Central memory CD8-positive, alpha-beta T cell (primary cell): ENCODE data around the gene COL26A1.
A peak's percentile ranks its signal among the peaks of the same experiment; 100 is the strongest.

ENCODE experiments used
- ATAC-seq: fragments of 150-1000 bp; cut with Tn5 transposase; replicated peaks from 2 replicates; pipeline ENCODE4 v1.10.0; 2022; ENCODE audit warnings: mild to moderate bottlenecking, moderate FRiP score, moderate number of reproducible peaks; ENCODE audit not compliant: poor library complexity, severe bottlenecking; ENCODE audit errors: extremely low read depth
- DNase-seq, 2 donors: peaks; one replicate each; pipeline ENCODE4 v3.0.0; 2021; ENCODE audit warnings: low spot score in 2 of 2
- H3K27ac Mint-ChIP-seq: one replicate; pipeline ENCODE4 v1.8.0; 2022; ENCODE audit warnings: low read depth, mild to moderate bottlenecking, moderate library complexity, mixed read lengths
- H3K27me3 Mint-ChIP-seq: one replicate; pipeline ENCODE4 v1.8.0; 2022; ENCODE audit warnings: mixed read lengths
- H3K36me3 Mint-ChIP-seq: one replicate; pipeline ENCODE4 v1.8.0; 2022; ENCODE audit warnings: mild to moderate bottlenecking, moderate library complexity, mixed read lengths; ENCODE audit not compliant: insufficient read depth
- H3K4me1 Mint-ChIP-seq: one replicate; pipeline ENCODE4 v1.8.0; 2022; ENCODE audit warnings: mixed read lengths
- H3K4me3 Mint-ChIP-seq: one replicate; pipeline ENCODE4 v1.8.0; 2022; ENCODE audit warnings: mild to moderate bottlenecking, moderate library complexity, mixed read lengths
- H3K9me3 Mint-ChIP-seq: one replicate; pipeline ENCODE4 v1.8.0; 2022; ENCODE audit warnings: mixed read lengths

COL26A1 gene

DNA sequence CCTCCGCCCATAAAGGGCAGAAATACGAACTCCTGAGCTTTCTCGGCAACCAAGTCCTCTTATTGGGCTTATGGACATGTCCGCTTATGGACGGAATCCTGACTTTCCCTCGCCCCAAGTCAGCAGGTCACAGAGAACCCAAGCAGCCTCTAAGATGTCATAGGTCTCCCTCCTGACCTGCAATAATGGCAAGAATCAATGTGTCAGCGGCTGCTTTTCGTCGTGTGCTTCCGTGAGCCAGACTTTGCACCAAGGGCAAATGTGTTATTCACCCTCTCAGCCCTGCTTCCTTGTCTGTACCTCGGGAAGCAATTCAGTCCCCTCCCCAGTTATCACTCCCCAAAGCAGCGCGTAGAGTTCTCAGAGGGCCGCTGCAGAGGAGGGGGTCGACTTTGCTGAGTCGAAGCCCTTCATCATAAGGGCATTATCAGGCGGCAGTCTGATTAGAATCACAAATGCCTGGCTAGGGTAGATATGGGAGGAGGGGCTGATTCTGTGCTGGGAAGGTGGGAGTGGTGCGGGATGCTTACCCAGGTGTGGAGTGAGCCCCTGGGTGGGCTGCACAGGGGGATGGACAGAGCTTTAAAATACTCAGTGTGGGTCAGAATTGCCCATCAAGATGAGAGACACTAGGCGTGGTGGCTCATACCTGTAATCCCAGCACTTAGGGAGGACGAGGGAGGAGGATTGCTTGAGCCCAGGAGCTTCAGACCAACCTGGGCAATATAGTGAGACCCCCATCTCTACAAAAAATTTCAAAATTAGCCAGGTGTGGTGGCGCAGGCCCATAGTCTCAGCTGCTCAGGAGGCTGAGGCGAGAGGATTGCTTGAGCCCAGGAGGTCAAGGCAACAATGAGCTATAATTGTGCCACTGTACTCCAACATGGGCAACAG is 36.0 kb downstream of the COL26A1 start:
- no peaks in the 10 kb centered on the region for H3K9me3 Mint-ChIP-seq
- ATAC-seq, result no peak
- H3K4me3 Mint-ChIP-seq, result no peak overlapping the region

DNA sequence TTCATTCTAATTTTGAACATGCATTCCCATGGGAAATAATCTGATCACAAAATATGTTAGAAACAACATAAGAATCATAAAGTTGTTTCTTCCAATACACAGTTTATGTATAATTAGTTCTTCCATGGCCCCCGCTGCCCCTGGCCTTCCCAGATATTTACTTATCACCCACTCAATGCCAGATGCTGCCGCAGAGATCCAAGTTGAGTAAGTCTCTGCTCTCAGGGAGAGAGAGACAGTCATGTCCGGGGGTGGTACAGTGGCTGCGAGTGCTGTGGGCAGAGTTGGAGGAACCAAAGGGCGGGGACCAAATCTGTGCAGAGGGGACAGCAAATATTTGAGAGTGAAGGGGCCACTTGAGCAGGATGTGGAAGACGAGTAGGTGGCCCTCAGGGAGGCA is 37.1 kb downstream of the COL26A1 start:
- Mint-ChIP-seq H3K27ac (no peak overlapping the region), H3K9me3 (no peaks in the 10 kb centered on the region), H3K4me1 (no peaks in the 10 kb centered on the region), H3K27me3 (peaks cover 81% of the 10 kb centered on the region), H3K4me3 (no peak overlapping the region), H3K36me3 (peaks cover 1% of the 10 kb centered on the region)
- DNase-seq, result no peak
- no peak for ATAC-seq

More for the DNA sequence above, 36.0 kb downstream of the COL26A1 start:
- peaks cover 1% of the 10 kb centered on the region for H3K36me3 Mint-ChIP-seq
- peaks cover 79% of the 10 kb centered on the region for H3K27me3 Mint-ChIP-seq
- H3K4me1 Mint-ChIP-seq, result no peaks in the 10 kb centered on the region
- no peak overlapping the region for H3K27ac Mint-ChIP-seq
- DNase-seq, result no peak

DNA sequence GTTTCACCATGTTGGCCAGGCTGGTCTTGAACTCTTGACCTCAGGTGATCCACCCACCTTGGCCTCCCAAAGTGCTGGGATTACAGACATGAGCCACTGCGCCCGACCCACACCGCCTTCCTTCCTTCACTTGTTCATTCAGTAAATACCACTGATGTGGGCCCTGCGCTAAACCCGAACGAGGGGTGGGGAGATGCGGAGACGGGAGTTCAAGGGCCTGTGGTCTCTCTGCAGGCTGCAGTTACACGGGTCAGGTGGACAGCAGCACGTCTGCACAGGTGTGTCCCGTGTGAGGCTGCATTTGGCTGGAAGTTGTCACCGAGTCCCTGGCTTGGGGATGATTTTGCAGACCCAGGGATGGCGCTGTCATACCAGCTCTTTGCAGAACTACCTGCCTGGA is 38.1 kb downstream of the COL26A1 start:
- no peak overlapping the region for H3K4me3 Mint-ChIP-seq

DNA sequence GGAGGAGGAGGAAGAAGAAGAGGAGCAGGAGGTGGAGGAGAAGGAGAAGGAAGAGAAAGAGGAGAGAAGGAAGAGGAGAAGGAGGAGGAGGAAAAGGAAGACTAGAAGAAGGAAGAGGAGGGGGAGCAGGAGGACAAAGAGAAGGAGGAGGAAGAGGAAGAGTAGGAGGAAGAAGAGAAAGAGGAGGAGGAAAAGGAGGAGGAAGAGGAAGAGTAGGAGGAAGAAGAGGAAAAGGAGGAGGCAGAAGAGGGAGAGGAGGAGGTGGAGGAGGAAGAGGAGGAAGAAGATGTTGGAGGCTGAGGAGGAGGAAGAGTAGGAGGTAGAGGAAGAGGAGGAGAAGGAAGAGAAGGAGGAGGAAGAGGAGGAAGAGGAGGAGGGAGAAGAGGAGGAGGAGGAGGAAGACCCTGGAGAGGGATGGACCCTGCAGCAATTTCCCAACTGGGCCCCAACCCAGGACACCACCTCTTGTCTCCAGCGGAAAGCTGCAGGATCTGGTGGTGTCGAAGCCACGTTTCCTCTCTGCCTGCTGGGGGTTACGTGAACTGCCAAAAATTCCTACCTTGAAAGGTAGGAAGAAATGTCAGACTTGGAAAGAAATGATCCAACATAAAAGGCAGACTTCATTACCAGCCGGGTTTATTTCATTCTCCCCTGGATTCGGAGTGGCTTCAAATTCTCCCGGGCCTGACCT is 38.9 kb downstream of the COL26A1 start:
- ATAC-seq, result no peak
- Mint-ChIP-seq H3K27me3 (peaks cover 89% of the 10 kb centered on the region), H3K4me1 (no peaks in the 10 kb centered on the region), H3K27ac (no peak overlapping the region), H3K4me3 (no peak overlapping the region), H3K9me3 (no peaks in the 10 kb centered on the region), H3K36me3 (peaks cover 1% of the 10 kb centered on the region)
- DNase-seq, result no peak

More for the DNA sequence above, 38.1 kb downstream of the COL26A1 start:
- peaks cover 1% of the 10 kb centered on the region for H3K36me3 Mint-ChIP-seq
- ATAC-seq (no peak), DNase-seq (no peak)
- H3K4me1 Mint-ChIP-seq, result no peaks in the 10 kb centered on the region
- H3K27ac Mint-ChIP-seq, result no peak overlapping the region
- peaks cover 89% of the 10 kb centered on the region for H3K27me3 Mint-ChIP-seq
- no peaks in the 10 kb centered on the region for H3K9me3 Mint-ChIP-seq

DNA sequence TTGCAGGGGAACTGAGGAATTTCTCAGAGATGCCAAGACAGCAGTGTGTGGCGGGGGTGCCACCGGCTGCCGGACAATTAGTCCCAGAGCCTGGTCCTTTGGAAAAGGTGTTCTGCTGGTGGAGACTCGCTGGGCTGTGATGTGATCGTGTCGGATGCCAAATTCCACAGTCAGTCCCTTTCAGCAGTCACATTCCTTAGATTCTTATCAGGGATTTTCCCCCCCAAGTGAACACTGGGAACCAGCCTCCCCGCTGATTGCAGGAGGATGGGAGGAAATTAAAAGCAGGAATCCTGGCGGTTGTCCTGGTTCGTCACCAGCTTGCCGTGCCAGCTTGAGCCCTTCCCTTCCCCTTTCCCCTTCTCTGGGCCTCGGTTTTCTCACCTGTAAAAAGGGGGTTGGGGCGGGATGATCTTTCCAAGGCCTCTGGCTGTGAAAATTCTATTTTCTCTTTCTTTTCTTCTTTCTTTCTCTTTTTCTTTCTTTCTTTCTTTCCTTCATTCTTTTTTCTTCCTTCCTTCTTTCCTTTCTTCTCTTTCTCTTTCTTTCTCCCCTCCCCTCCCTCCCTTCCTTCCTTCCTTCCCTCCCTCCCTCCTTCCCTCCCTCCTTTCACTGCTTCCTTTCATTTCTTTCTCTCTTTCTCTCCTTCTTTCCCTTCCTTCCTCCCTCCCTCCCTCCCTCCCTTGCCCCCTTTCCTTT is 39.6 kb downstream of the COL26A1 start:
- Mint-ChIP-seq H3K27ac (no peak overlapping the region), H3K9me3 (no peaks in the 10 kb centered on the region), H3K36me3 (peaks cover 1% of the 10 kb centered on the region), H3K4me1 (no peaks in the 10 kb centered on the region), H3K4me3 (no peak overlapping the region), H3K27me3 (peaks cover 89% of the 10 kb centered on the region)
- ATAC-seq (no peak), DNase-seq (no peak)

DNA sequence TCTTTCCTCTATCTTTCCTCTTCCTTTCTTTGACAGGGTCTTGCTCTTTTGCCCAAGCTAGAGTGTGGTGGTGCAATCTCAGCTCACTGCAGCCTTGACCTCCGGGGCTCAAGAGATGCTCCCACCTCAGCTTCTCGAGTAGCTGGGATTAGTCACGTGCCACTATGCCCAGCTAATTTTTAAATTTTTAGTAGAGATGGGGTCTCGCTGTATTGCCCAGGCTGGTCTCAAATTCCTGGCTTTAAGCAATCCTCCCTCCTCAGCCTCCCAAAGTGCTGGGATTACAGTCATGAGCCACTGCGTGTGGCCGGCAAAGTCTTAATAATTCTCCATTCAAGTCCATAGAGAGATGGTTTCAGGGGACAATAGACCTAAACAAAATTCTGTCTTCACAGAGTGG is 40.2 kb downstream of the COL26A1 start:
- H3K27ac Mint-ChIP-seq, result no peak overlapping the region
- H3K4me3 Mint-ChIP-seq, result no peak overlapping the region
- DNase-seq (no peak), ATAC-seq (no peak)
- H3K4me1 Mint-ChIP-seq, result no peaks in the 10 kb centered on the region
- peaks cover 89% of the 10 kb centered on the region for H3K27me3 Mint-ChIP-seq
- H3K9me3 Mint-ChIP-seq, result no peaks in the 10 kb centered on the region
- H3K36me3 Mint-ChIP-seq, result peaks cover 1% of the 10 kb centered on the region

DNA sequence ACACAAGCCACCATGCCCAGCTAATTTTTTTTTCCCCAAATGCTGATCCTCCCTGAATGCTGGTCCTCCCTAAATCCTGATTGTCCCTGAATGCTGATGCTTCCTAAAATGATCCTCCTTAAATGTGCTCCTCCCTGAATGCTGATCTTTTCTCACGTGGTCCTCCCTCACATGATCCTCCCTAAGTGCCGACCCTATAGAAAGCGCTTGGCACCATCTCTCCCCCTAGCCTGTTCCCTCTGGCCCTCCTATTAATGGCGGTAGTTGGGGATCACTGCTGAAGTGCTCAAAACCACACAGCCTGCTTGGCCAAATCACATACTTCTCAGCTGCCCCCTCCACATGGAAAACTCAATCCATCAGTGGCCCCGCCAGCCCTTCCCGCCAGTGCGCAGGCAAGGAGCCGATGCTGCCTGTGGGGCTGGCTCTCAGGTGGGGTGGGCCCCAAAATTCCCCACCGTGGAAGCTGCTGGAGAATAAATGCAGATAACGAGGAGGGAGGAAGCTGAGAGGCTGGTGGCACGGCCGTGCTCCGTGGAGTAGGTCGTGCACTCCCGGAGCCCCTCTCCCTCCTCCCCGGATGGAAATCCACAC is 42.9 kb downstream of the COL26A1 start:
- Mint-ChIP-seq H3K27me3 (peaks cover 63% of the 10 kb centered on the region), H3K9me3 (peaks cover 7% of the 10 kb centered on the region), H3K36me3 (no peaks in the 10 kb centered on the region), H3K27ac (no peak overlapping the region), H3K4me3 (no peak overlapping the region), H3K4me1 (no peaks in the 10 kb centered on the region)
- ATAC-seq (no peak), DNase-seq (no peak)

DNA sequence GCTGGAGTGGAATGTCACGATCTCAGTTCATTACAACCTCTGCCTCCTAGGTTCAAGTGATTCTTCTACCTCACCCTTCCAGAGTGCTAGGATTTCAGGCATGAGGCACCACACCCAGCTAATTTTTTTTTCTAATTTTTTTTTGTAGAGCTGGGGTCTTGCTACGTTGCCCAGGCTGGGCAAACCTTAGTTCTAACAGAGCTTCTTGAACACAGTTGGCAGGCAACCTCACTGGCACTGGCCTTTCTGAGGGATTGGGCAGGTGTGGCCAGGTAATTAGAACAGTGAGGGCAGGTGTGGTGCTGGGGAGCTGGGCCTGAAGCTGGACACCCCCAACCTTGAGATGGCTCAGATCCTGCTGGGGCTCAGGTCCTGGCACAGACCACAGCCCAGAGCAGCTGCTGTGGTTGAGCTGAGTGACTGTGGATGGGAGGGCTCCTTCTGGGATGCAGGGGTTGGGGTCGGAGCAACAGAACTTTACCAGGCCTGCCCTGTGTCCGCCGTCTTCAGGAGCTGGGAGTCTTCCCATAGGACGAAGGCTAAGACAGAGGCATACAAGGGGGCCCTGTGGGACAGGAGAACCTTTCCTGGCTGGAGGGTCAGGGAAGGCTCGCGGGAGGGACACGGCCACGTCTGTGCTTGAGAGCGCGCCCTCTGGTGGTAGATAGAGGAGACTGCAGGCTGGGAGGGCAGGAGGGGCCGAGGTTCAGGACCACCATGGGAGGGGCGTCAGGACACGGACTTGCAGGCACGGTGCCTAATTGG is 48.2 kb downstream of the COL26A1 start:
- Mint-ChIP-seq H3K36me3 (no peaks in the 10 kb centered on the region), H3K4me1 (peaks cover 9% of the 10 kb centered on the region), H3K27me3 (peaks cover 33% of the 10 kb centered on the region), H3K4me3 (no peak overlapping the region), H3K9me3 (peaks cover 7% of the 10 kb centered on the region), H3K27ac (no peak overlapping the region)
- DNase-seq (no peak), ATAC-seq (no peak)

DNA sequence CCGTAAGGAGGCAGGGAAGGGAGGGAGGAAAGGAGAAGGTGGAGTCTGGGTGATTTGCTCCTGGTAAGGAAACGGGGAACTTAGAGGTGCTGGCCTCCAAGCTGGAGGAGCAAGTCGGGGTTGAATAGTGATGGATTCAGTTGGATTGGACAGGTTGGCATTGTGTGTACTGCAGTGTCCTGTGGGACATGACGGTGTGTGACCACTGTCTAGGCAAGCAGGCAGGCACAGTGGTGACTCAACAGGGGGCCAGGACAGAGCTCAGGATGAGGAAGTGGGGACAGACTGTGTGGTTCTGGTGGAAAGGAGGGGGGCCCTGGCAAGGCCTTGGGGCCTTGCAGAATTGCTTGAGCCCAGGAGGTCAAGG is 48.8 kb downstream of the COL26A1 start:
- Mint-ChIP-seq H3K4me3 (no peak overlapping the region), H3K9me3 (peaks cover 7% of the 10 kb centered on the region), H3K27me3 (peaks cover 28% of the 10 kb centered on the region), H3K4me1 (peaks cover 9% of the 10 kb centered on the region), H3K27ac (no peak overlapping the region), H3K36me3 (no peaks in the 10 kb centered on the region)
- peak; percentile 36 for ATAC-seq
- DNase-seq, result no peak

DNA sequence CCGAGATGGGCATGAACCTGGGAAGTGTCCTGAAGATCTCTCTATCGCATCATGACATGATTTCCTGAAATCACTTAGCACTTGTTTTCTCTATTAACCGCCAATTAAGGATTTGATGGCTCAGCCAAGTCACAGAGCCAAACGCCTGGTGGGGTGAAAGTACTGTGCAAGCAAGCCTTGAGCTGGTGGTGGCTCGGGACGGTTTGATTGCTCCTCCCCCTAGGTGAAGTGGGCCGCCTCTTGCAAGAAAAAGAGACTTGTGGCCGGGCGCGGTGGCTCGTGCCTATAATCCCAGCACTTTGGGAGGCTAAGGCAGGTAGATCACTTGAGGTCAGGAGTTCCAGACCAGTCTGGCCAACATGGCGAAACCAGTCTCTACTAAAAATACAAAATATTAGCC is 50.3 kb downstream of the COL26A1 start:
- H3K36me3 Mint-ChIP-seq, result no peaks in the 10 kb centered on the region
- peaks cover 7% of the 10 kb centered on the region for H3K9me3 Mint-ChIP-seq
- H3K4me1 Mint-ChIP-seq, result peaks cover 9% of the 10 kb centered on the region
- peaks cover 23% of the 10 kb centered on the region for H3K27me3 Mint-ChIP-seq
- no peak overlapping the region for H3K4me3 Mint-ChIP-seq
- no peak for DNase-seq
- ATAC-seq, result no peak
- H3K27ac Mint-ChIP-seq, result no peak overlapping the region

DNA sequence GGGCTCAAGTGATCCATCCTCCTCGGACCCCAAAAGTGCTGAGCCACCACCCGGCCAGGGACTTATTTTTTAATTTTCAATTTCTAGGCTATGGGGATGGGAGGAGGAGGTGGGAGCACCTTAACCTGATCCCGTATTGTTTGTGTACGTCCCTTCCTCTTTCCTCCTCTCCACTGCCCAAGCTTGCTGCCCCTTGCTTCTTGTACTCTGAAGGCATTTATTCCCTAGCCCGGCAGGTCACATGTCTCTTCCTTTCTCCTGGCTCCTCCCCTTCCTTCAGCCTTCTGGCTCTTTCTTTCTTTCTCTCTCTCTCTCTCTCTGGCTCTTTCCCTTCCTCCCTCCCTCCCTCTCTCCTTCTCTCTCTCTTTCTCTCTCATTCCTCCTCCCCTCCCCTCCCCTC is 56.0 kb downstream of the COL26A1 start:
- H3K27ac Mint-ChIP-seq, result no peak overlapping the region
- peaks cover 48% of the 10 kb centered on the region for H3K27me3 Mint-ChIP-seq
- ATAC-seq, result no peak
- H3K9me3 Mint-ChIP-seq, result no peaks in the 10 kb centered on the region
- H3K36me3 Mint-ChIP-seq, result peaks cover 2% of the 10 kb centered on the region
- H3K4me1 Mint-ChIP-seq, result no peaks in the 10 kb centered on the region
- DNase-seq, result no peak
- H3K4me3 Mint-ChIP-seq, result no peak overlapping the region

DNA sequence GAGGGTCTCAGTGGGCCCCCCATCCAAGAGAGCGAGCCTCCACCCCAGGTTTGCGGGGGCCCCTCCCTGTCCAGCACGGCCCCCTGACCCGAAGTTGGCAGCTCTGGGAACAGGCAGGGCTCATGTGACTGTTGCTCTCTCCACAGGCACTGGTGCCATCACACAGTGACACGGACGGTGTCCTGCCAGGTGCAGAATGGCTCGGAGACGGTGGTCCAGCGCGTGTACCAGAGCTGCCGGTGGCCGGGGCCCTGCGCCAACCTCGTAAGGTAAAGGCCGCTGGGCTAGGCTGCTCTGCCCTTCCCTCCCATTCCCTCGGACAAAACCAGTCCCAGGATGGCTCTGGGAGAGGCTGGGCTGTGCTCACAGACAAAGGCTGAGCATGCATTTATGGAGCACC is 57.2 kb downstream of the COL26A1 start:
- ATAC-seq, result no peak
- Mint-ChIP-seq H3K27me3 (peaks cover 48% of the 10 kb centered on the region), H3K27ac (no peak overlapping the region)

More for the DNA sequence above, 57.2 kb downstream of the COL26A1 start:
- Mint-ChIP-seq H3K9me3 (no peaks in the 10 kb centered on the region), H3K4me1 (no peaks in the 10 kb centered on the region), H3K36me3 (peaks cover 2% of the 10 kb centered on the region), H3K4me3 (no peak overlapping the region)
- no peak for DNase-seq
